ENCODE results near the gene TPH1.
"Not testable (repeated sequence)": the region's sequence is repeated elsewhere in the genome, so short reads cannot be mapped to it uniquely, and the experiment has no call there.

TPH1 gene

DNA sequence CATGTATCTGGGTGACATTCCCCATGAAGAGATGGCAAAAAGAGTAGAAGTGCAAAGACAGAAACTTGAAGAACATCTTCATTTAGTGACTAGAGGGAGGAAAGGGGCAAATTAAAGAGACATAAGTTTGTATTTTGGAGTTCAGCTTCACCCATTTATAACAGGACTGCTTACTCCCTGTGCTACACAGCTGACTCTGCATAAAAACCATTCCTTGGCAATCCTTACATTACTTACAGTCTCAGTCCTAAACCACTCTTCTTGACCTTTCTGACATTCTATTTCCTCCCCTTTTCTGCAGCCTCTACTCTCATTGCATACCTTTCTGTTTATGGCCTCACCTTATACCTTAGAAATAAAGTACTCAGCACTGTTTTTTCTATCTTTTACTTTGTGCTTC lies 26.4 kb downstream of the TPH1 start:
- no peak for DNase-seq

DNA sequence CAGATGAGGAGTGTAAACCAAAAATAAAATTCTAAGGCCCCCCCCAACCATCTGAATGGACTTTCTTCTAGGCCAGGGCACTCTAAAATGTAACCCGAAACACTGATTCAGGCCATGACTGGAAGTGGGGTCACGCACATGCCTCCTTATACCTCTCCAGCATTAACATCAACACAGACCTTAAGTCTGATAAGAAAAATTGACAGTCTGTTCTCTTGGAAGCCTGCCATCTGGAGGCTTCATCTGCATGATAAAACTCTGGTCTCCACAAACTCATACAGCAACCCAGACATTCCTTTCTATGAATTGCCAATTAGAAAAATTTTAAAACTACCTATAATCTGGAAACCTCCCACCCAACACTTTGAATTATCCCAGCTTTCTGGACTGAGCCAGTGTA lies 29.3 kb downstream of the TPH1 start:
- no peak for DNase-seq

- no peak for DNase-seq
These were observed 31.2 kb downstream of the TPH1 start for GRCh38 chr11:18014876-18015275.

- peak in 4 of 14 donors; percentile 15 to 52 (median 27) for DNase-seq
These were observed 32.1 kb downstream of the TPH1 start for GRCh38 chr11:18013790-18014507.

DNA sequence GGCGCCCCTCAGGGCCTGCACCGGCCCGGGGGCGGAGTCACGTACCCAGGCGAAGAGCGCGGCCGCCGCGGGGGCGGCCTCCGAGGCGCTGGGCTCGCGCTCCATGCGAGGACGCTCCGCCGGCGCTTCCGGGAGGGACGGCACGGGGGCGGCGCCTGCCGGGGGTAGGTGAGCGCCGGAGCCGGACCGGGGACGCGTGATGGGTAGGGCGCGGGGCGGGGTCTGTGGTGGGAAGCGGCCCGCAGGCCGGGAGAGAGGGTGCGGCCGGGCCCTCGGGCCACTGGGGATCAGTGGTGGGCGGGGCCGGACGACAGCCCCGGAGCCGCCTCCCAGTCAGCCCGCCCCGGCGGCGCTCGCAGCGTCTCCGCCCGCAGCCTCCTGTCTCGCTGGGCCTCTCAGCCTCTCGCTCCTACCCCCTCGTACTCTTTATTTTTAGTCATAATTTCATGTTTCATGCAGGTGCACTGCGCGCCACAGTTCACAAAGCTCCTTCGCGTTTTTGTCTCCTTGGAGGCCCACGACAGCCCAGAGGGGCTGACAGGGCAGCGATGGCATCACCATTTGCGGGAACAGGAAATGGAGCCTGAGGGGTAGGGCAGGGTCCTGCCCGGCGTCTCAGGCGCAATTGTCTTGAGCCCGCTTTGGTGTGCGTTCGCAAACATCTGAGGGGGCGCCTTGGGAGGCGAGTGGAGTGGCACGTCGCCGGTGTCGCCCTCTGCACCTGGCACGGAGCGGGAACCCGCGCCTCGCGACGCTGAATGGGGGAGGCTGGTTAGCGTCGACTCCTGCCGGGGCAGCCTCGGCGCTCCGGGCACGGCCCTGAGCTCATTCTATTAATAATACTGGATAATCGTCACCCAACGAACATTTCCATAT lies 32.9 kb downstream of the TPH1 start, which contains the start of gene SERGEF:
Gene SERGEF (minus strand): TSS at position 142 of the 876 bp plus-strand sequence. CDS start 37 bp downstream, at position 105.
- DNase-seq: peak; percentile 20 to 88 (median 72)

DNA sequence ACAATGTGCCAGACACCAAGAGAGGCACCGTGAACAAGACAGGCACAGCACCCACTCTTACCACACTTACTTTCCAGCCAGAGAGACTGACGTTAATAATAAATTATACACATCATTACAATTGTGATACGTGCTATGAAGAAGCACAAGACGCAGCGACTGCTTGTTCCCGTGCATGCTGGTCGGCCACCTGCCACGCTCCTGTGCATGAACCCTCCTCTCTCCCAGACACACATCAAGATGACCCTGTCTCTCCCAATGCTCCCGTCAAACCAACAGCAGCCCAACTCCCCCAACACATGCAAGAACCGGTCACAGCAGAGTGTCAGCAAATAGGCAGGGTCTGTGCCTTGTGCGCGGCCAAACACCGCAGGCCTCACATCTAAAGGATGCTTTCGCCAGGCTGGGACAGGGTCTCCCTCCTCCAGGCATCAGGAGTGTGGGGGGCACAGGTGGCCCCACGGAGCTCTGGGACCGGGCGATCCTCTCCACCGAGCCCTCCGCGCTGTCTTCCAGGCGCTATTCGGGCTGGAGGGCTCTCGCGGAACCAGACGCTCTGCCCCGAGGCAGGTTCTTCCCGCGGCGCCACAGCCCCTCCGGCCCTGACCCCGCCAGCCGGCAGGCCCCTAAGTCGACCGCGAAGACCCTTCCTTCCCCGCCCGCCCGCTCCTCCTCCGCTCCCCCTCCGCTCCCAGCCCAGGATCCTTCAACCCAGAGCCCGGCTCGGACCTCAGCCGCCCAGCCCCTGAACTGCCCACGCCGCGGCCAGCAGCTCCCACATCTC lies 33.8 kb downstream of the TPH1 start:
- peak in 8 of 14 donors; percentile 5 to 67 (median 46) for DNase-seq

GRCh38 chr11:18011633-18012032 lies 34.4 kb downstream of the TPH1 start:
- peak in 3 of 14 donors; percentile 7 to 33 (median 8) for DNase-seq

DNA sequence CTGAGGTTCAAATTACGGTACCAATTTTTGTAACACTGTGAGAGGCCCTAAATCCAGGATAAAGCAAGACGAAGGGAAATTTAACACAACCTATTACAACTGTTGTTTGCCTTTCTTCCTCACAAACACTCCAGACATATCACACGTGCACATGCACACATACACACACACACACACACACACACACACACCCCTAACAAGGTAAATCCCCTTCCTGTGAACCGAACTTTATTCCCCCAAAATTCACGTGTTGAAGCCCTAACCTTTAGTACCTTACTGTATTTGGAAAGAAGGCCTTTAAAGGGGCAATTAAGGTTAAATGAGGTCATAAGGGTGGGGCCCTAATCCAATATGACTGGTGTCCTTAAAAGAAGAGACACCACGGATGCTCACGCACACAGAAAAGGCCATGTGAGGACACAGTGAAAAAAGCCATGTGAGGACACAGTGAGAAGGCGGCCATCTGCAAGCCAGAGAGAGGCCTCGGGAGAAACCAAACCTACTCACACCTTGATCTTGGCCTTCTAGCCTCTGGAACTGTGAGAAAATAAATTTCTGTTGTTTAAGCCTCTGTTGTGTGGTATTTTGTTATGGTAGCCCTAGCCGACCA lies 35.0 kb downstream of the TPH1 start:
- DNase-seq: no peak

DNA sequence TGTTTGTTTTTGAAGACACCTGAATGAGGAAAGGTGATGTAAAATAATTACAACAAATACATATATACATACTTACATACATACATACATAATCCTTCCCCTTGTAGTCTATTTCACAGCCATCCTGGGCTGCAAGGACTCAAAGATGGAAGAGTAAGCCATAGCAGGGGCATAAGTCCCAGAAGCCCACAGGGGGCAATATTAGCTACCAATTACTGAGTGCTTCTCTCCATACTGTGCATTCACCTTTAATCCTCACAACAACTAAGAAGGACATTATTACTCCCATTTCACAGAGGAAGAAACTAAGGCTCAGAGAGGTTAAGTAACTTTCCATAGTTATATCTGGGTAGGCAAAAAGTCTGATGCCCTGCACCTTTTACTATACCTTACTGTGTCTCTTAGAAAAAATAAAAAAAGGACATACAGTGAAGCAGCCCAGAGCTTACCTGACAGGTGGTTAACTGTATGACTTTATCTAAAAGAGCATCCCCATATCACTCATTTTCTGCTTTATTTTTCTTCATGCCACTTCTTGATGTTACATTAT lies 35.9 kb downstream of the TPH1 start:
- no peak for DNase-seq

DNA sequence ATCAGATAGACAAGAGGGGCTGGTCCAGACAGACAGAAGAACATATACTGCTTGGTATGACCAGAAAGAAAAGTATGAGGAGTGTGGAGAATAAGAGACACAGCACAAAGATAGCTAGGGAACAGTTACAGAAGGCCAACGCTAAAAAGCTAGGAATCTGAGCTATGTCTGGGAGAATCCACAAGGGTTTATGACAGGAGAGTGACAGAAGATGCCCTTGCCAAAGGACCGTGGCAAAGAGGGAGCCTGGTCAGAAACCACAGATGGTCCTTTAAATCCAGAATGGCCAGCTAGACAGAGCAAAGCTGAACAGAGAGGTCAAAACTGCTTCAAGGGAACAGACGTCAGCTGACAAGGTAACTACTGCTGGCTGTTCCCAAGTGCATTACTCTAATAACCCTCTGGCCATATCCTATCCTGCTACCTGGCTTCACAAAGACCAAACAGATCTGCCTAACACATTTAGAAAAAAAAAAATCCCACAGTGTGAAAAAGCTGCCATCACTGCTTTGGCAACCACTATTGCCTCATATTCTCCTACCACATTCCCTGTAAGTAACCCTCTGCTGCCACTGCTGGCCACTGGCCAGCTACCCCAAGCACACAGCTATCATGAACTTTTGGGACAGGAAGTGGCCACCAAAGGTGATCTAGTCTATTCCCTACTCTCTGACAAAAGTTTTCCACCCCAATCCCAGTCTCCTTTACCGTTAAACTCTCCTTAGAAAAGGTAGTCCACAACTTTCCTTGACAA lies 40.5 kb downstream of the TPH1 start:
- DNase-seq: no peak

GRCh38 chr11:18001191-18001590 lies 44.9 kb downstream of the TPH1 start:
- DNase-seq: no peak

DNA sequence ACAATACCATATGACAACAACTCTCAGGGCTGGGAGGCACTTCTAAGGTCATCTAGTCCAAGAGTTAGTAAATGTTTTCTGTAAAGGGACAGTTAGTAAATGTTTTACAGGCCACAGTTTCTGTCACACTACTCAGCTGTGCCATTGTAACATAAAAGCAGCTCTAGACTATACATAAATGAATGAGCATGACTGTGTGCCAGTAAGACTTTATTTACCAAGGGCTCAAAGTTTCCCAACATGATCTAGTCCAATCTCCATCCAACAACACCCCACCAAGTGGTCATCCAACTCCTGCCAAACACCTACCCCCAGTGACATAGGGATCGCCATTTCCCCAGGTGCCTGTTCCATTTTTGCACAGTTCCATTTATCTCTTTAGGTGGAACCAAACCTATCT lies 45.3 kb downstream of the TPH1 start:
- no peak for DNase-seq

DNA sequence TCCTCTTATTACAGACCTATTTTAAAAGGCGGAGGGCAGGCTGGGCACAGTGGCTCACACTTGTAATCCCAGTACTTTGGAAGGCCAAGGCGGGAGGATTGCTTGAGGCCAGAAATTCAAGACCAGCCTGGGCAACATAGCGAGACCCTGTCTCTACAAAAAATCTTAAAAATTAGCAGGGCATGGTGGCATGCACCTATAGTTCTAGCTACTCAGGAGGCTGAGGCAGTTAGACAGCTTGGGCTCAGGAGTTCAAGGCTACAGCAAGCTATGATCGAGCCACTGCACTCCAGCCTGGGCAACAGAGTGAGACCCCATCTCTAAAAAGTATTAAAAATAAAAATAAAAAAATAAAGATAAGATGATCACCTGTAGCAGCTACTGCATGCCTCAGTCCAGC lies 45.9 kb downstream of the TPH1 start:
- DNase-seq: not testable (repeated sequence)

All from C1 segment of cervical spinal cord (tissue), 14 donors.